NCI-H2196 (cell line): ENCODE measurements around the gene EDIL3.

Source experiments
- DNase-seq: peaks from one replicate; lab custom pipeline; 2025; ENCODE audit not compliant: unreplicated experiment; lab: John Stamatoyannopoulos, UW

The EDIL3 gene, protein sequence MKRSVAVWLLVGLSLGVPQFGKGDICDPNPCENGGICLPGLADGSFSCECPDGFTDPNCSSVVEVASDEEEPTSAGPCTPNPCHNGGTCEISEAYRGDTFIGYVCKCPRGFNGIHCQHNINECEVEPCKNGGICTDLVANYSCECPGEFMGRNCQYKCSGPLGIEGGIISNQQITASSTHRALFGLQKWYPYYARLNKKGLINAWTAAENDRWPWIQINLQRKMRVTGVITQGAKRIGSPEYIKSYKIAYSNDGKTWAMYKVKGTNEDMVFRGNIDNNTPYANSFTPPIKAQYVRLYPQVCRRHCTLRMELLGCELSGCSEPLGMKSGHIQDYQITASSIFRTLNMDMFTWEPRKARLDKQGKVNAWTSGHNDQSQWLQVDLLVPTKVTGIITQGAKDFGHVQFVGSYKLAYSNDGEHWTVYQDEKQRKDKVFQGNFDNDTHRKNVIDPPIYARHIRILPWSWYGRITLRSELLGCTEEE

DNA sequence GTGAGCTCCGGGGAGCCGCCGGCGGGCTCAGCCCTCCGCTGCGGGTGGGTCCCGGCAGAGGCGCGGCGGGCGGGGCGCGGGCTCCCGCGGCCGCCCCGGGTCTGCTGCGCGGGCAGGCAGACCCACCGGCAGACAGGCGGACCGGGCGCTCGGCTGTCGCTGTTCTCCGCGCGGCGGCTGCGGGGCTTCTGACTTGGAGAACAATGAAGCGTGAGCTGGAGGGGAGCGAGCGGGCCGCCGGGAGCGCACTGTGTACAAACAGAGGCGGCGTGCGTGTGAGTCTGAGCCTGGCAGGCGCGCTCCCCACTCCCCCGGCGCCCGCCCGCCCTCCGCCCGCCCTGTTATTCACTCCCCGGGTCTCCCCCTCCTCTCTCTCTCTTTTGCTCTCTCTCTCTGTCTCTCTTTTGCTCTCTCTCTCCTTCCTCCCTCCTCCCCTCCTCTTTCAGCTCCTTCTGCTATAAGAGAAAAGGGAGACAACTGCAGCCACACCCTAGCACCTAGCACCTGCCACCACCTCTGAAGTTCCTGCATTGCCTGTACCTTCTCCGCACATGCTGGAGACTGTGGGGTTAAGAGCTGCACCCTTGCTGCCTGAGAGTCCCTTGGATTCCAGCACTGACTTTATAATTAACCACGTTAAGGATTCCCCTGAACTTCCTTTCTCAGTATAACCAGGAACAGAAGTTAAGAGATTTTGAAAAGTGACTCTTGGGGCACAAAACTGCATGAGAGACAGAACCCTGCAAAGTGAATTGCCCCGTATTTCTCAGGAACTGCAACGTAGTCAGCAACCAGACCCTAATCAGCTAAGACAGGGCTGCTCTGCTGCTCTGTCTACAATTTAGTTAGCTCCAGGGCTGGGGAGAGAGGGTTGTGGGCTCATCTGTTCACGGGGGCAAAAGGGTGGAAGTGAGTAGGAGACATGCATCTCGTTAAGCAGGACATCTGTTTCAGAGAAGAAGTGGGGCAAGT, at the start of gene EDIL3:
Gene EDIL3, minus strand, starts transcription at position 277 of the 972 bp plus-strand sequence. CDS start 506 bp downstream, outside the sequence.
- DNase-seq = no peak

DNA sequence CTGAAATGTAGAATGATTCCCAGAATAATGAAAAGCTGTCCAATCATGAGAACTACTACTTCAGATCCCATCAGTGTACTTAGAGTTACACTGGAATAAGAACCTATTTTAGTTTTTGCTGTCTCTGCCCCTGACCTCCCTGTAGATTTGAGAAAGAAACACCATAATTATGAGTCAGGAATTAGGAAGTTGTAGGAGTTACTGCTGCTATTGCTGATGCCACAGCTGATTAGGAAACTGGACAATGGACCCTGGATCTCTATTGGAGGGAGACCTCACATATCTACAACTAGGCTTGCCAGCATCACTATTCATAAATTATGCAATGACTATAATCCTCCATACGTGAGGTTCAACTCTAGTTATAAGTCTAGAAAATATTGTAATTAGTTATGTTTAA, 48.8 kb upstream of the EDIL3 start:
- DNase-seq = no peak

DNA sequence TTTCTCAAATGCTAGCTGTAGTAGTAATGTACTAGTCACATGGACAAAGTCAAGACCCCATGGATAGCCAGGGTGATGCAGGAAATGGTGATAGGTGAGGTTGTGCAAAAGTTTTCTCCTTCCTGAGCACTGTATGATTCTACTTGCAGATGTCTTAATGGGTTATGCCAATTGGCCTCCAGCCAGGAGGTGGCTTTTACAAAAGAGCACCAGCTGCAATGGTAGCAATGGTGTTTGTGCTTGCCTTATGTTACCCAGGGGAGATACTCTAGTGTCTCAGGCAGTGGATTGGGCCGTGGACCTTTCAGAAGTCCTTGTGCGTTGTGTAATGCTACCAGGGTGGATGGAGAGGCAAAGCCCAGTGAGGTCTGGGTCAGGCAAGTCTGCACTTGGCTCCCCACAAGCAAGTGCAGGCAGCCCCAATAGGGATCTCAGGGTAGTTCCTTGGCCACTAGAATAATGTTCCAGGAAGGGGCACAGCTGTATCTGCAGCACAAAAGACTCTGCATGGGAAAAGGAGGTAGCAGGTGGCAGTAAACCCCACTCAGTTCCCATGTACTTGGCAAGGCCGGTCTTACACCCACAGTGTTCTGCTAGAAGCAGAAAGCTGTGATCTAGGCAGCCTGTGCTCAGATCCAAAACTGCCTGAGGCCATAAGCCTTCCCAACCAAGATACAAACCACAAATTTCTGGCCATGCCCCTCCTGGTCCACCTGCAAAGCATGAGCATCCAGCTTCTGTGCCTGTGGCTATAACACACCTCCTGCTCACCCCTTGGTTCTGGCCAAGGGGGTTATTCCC, 46.4 kb upstream of the EDIL3 start:
- DNase-seq = no peak

DNA sequence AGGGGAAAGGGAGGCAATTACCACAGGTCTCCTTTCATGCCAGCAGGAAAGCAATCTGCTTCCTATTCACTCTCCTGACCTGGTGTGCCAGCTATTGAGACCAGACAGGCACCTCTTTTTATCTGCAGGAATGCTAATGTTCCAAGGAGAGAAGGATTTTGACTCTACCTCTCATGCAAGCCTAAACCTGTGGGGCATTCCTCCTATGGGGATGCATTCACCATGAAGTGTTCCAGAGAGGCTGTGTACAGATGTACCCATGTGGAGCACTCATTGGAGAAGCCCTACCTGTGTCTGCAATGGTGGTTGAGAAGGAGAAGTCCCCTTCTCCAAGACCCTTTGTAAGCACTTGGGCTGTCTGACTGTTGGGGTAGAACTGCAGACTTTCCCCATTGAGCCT, 45.4 kb upstream of the EDIL3 start:
- no peak for DNase-seq

DNA sequence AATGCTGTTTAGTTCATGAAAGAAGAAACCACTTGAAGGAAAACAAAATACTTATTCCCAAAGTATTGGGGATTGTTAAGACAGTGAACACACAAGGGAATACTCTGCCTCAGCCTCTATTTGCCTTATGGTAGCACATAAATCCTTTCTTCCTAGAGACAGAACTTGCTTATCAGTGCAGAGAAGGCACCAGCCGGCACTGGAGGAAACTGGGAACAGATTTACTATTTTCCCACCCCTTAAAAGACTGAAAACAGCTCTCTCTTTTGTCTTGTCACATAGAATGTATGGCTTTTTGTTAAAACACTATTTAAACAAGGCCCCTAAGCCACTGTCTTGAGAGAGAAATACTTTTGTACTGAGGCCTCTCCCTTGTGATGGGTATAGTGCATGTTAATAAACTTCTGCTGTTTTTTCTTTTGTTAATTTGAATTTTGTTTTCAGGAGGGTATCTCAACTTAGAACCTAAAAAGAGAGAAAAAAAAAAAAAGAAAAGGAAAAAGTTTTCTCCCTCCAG, 40.7 kb upstream of the EDIL3 start:
- DNase-seq = no peak

DNA sequence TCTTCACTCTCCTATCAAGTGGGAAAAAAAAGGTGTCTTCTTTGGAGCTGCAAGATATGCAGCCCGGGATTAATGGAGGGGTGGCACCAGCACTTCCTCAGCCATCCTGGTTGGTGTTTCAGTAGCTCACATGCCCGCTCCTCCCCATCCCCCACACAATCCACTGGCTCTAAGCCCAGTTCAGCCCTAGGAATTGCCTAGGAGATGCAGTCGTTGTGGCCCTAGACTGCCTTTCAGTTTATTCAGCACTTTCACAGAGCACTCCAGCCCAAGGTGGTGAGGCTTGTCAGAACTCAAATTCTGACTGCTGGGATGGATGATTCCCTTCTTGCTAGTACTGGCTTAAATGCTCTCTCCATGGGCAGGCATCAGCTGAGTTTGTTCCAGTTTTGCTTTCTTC, 35.1 kb upstream of the EDIL3 start:
- DNase-seq = no peak

DNA sequence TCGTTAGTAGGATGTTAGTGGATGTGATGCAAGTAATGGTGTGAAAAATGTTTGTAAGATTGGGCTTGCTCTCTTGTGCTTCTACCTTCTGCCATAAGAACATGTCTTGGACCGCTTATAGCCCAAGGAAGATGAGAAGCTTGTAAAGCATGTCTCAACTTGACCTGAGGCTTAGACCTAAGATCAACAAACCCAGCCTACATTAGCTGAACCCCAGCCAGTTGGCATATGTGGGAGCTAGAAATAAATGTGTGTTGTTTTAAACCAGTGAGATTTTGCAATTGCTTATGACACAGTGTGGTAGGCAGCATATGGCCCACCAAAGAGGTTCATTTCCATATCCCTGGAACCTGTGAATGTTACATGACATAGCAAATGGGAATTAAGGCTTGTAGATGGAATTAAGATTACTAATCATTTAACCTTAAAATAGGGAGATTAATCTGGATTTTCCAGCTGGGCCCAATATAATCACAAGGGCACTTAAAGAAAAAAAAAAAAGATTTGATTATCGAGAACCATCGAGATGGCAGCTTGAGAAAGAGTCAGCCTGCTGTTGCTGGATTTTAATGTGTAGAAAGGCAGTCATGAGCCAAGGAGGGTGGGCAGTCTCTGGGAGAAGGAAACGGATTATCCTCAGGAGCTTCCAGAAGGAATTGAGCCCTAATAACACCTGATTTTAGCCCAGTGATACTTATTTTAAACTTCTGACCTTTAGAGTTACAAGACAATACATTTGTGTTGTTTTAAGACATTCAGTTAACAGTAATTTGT, 27.3 kb upstream of the EDIL3 start:
- no peak for DNase-seq

DNA sequence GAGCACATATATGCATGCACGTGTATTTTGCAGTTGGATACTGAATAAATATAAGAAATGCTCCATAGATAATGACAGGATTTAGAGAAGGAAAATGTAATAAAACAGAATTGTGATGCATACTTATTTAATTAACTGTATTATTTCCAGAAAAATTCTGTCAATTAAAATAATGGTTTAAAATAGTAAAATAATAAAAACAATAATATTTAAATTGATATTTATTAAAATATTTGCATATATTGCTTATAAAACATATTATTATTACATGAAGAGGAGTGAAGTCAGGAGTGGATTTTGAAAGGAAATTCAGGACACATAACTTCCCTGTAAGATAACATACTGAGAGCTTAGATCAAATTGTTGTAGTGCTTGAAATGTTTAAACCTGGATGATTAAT, 21.4 kb upstream of the EDIL3 start:
- DNase-seq = no peak

DNA sequence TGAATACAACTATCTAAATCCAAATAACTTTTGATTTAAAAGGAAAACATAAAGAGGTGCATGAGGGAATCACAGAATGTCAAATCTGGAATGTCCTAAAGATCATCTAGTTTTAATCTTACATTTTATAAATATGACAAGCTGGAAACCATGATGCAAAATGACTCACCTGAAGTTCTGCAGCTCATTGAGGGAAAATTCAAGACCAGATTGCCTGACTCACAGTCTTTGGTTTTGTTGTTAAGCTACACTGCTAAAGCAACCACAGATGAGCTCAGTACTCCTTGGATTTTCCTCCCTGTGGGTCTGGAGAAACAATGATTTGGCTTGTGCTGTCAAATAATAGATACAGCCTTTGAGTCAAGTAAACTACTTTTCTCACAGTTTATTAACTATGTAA, 19.1 kb upstream of the EDIL3 start:
- DNase-seq = no peak

DNA sequence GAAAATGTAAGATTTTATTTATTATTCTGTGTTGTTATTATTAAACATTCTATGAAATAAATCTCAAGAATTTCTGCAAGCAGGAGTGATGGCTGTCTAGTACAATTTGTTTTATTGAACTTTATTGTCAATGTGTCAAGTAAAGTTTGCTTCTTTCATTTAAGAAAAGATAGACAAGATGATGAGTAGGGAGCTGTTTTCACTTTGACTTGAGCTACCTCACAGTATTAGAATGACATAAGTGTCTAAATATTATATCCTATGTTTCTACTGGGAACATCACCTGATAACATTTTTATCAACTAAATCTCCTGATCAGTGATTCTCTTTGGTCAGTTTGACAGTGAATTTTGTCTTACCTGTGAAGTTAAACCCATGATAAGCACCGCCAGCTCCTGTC, 12.7 kb upstream of the EDIL3 start:
- no peak for DNase-seq

DNA sequence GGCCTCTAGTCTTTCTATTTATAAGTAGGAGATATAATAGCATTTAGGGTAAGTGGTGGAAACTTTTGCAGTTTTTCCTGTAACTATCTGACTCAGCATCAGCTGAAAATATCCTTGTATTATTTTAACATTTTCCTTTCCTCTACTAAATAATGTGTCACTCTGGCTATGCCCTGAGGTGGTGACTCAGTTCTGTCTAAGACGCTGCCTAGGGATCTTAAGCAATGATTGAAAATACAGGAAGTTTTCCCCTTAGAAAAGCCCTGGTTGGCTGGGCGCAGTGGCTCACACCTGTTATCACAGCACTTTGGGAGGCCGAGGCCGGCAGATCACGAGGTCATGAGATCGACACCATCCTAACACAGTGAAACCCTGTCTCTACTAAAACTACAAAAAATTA, 9.3 kb upstream of the EDIL3 start:
- DNase-seq = no peak

DNA sequence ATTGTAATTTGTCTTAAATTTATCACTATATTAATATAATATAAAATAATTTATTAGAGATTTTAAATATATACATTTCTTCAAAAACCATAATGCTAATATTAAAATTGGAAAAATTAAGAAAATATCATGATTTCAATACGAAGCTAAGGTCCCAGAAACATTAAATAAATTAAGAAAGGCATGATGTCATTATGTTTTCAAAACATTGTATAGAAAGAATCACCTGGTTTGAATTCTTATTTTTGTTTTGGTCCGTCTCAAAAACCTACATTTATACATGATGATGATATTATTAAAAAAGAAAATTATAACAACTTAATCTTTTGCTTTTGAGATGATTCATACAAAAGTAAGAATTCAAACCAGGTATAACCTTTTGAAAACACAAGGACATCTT, 8.2 kb upstream of the EDIL3 start:
- DNase-seq = no peak

DNA sequence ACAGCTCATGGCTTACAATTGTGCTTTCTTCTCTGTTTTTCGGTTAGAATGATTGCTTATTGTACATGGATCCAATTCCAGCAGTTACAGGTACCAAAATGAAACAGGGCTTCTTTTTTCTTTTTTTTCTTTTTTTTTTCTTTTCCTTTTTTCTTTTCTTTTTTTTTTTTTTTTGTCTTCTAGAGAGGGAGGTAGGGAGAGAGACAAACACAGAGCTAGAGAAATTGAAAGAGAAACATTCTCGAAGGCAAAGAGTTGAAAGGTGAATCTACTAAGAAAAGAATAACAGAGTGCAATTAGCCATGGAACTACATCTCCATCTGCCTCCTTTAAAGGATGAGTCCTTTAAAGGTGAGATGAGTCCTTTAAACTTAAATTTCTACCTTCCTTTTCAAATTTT, 1.0 kb upstream of the EDIL3 start:
- DNase-seq = no peak

DNA sequence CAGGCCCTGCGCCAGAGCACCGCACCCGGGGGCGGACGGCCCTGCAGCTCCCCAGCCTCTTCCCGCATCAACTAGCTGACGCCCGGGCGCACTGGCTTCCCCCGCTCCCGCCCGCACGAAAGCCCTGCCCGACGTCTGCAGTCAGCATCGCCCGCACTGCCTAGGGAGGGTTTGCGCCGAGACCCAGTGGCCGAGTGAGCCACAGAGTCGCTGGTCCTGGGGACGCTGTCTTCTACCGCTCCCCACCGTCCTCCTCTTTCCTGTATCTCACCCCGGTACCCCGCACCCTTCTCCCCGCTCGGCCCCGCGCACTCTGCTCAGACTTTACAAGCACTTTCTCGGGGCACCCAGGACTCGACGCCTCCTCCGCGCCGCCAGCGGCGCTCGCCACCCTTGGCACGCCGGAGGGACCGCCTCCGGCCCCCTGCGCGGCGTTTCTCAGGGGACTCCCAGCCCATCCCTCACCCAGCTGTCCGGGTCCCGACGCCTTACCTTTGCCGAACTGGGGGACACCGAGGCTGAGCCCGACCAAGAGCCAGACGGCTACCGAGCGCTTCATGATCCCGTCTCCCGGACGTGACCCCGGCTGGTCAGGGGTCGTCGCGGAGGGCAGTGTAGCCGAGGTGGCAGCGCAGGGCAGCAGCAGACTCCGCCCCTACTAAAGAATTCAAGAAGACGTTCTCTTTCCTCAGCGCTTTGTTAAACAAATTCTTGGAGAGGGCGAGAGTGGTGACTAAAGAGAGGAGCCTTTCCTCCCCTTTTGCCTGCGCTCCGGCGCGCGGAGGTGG, 670 bp downstream of the EDIL3 start:
- no peak for DNase-seq

DNA sequence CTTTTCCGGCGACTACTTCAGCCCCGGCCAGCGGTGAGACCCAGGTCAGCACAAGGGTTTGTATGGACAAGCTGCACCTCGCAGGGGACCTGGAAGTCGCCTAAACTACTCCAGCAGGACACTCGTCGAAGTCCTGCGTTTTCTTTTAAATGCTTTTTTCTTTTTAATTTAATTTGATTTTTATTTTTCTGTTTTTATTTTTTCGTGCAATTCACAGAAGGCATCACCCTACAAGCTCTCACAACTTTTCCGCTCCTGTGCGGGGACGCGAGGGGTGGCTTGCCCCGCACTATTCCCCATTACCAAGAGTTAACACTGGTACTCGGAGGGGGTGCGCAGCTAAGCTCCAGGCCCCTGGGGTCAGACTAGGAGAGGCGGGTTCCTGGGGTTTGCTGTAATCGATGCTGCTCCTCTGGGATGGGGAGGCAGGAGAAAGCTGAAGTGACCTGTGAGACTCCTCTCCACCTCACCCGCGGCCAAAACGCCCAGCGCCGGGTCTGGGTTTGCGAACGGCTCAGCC, 1.3 kb downstream of the EDIL3 start:
- no peak for DNase-seq

DNA sequence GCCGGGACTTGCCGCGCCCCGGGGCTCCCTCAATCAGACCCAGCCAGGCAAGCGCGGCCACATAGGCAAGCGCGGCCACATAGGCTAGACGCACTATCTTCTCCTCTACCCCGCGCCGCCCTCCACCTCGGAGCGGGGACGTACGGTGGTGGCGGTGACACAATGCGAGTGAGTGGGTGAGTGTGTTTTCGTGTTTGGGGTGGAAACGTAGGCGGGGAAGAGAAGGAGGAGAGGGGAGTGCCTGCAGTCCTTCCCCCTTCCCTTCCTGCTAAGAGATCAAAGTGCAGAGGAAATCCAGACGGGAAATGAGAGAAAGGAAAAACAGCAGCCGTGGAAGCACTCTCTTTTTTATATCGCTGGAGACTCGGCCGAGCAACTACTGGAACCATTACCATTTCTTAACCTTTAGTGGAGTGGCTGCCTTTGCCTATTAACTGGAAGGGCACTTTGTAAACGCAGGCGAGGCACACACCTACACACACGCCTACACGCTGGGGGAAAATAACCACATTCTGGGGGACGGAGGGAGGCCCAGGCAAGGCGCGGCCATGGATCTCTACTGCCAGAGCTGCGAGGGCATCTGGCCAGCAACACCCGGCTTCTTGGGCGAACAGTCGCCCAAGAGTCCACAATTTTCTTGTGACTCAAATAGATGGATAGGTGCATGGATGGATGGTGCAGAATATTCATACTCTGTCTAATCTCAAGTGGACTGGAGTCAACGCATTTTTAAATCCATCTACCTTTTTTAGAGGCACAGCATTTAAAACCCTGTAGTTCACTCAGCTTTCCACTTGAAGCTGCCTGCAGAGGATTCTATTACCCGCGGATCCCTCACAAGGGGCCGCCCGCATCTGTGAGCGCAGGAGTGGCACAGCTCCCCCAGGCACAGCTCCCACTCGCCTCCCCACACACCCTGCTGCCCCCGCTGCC, 2.1 kb downstream of the EDIL3 start:
- DNase-seq = no peak

DNA sequence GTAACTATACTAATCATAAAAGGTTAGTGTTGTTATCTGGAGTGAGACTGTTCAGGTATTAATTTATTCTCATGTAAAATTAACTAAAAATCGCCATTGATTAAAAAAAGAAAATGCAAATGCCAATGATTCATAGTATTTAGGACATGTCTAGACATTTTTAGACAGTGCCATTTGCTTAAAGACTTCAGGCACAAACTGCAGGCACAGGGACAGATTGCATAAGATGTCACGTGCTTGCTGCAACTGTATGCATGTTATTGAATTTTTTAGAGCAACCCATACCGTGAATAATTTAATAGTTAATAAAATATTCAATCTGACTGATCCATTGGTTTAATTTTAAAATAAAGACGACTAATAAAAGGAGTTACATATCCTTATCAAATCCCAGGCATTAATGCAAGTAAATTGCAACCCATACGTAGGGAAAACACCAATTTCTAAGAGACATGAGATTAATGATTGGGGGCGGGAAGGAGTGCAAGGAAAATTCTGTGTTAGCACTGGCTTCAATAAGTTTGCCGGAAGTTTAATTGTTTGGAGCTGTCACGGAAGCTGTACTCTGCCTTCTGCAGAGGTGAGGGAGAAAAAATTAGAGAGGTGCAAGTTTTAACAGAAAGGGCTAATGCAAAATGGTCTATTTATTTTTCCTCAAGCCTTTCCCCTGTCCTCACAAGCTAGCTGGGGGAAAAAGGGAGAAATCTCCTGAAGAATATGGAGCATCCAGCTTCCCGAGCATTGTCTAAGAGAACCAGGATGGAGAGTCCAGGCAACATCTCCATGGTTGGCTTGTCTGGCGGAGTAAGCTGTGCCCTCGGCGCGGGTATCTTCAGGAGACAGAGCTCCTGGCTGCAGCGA, 2.9 kb downstream of the EDIL3 start:
- DNase-seq = no peak
